HG02970 (cell line): ENCODE results near the gene NCR3LG1.

ENCODE experiments used
- ATAC-seq: cut with Tn5 transposase; IDR thresholded peaks from one replicate; pipeline ENCODE4 v1.9.1; 2021; ENCODE audit warnings: mild to moderate bottlenecking, moderate library complexity, moderate number of reproducible peaks; ENCODE audit not compliant: unreplicated experiment, low FRiP score

The NCR3LG1 gene

DNA sequence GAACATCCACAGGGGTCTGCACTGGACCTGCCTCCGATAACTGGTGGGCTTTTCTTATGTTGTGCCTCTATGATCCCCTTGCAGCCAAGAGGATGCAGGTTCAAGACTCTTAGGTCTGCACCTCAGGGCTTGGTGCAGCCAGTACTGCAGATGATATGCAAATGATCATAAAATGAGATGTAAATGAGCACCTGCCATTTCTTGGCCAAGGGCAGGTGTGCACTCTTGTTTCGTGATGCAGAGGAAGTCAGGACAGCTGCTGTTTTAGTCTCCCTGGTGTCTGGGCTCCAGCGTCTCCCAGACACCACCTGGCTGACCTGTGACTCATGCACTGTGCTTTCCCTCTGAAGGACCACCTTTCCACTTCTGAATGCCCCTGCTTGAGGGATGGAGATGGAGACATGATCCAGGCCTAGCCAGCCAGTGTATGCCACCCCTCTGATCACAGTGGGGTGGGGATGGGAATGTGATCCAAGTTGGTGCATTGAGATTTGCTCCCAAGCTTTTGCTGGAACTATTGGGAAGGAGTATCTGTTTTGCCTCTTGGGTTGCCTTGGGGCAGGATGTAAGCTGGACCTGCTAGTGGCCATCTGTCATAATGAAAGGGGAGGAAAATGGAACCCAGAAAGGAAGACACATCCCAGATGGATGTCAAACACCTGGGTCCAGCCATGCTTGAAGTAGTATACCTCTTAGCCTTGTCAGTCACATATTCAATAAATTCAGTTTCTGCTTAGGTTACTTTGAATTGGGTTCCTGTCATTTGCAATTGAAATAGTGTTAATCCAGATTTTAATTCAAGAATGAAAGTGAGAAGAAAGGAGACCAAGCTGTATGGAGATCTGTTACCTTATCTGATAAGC is 40.1 kb downstream of the NCR3LG1 start:
- no peak for ATAC-seq

DNA sequence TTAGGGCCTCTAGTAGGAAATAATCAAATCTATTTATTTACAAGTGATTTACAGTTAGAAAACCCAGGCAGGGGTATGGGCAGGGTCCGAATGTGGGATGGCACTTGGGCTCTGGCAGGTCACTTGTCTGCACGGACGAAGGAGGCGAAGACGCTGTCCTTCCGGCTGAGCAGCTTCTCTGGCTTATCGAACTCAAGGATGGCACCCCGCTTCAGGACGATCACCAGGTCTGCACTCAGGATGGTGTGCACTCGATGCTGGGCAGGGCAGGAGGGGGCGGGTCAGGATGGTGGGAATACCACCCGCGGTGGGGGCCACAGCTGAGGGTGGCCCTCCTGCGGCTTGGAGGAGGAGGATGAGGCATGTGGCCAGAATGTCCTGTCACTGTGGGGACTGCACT is 41.3 kb downstream of the NCR3LG1 start:
- ATAC-seq: no peak

DNA sequence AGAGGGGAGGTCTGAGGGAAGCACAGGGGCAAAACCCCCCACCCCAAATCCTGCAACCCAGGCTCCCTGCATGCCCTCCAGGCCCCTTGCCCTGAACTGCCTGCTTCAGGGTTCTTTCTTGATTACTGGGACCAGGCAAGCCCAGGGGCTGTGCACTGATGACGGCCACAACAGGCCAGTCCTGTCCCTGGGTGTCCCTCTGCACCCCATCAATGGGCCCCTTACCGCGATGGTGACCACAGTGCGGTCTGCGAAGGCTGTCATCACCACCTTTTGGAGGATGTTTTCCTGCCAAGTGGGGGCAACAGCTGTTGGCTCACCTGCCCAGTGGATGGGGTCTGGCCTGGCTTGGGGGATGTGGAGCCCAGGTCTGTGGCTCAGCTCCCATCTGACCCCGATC is 41.9 kb downstream of the NCR3LG1 start:
- no peak for ATAC-seq

DNA sequence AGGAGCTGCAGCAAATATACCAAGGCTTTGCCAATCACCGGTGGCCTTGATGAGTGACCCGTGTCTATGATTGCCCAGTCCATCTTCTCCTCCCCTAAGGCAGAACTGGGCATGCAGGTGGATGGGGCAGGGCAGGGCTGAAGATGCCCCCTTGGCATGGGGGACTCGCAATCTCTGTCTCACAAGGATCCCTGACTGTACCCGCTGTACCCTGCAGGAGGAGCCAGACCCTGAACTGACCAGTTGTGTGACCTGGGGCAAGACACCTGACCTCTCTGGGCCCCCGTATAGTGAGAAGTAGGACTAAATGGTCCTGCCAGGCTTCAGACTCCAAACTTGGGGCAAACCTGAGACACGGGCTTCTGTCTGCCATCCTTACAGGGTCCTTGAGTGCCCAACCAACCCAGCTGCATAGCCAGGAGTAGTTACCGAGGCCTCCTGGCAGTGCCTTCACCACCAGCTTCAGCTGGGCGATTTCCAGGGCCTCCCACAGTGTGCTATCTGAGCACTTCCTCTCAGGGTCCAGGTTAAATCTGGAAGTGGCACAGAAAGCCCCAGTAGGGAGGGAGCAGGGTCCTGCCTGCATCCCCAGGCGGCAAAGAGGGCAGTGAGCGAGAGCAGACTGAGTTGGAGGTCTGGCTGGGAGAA is 43.3 kb downstream of the NCR3LG1 start:
- no peak for ATAC-seq

DNA sequence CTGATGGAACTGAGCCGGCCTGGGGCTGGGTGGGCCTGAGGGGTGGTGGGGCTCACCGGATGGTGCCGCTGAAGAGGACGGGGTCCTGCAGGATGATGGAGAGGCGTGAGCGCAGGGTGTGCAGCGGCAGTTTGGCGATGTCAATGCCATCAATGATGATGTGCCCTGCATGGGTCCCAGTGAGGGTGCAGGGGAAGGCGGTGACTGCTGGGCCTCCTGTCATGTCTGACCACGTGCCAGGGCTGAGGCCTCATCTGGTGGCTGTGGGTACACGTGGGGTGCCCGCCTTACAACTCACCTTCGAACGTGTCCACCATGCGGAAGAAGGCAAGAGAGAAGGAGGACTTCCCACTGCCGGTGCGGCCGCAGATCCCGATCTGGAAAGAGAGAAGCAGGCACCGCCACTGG is 44.0 kb downstream of the NCR3LG1 start:
- ATAC-seq: no peak

DNA sequence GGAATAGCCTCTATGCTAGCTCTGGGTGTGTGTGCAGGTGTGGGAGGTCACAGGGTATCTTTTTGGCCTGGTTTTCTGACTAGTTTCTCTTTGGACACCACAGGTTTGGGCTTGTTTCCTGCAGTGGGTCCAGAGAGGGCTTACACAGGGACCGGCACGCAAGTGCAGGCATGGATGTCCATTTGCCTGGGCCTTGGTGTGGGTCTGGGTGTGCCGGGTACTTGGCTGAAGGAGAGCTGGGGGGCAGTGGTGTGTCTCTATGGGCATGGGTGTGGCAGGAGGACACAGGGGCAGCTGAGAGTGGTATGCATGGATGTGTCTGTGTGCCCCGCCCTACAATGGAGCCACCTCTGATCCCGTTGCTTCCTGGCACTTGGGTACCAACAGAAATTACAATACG is 44.4 kb downstream of the NCR3LG1 start:
- no peak for ATAC-seq

DNA sequence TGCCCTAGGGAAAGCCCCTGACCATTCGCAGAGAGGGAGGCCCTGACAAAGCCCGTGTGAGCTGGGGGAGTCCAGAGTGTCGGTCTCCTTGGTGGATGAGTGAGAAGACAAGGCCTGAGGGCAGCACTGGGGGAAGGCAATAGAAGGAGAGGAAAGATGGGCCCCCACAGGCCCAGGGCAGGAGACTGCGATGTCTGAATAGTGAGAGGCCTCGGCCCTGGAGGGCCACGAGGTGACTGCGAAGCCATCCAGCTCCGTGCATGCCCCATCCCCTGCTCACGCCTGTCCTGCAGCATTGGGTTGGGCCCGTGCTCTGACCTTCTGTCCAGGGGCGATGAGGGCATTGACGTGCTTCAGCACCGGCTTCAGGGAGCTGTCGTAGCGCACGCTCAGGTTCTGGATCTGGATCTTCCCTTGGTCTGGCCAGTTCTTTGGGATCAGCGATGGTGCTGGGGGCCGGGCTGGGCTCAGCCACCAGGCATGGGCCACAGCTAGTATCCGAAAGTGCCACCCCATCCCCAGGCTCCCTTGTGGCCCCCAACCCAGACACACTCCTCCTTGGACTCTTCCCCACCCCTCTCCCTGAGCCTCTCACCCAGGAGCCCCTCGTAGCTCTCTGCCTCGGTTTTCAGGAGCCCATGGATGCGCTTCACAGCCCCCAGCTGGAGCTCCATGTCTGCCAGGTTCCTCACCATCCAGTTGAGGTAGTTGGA is 45.2 kb downstream of the NCR3LG1 start:
- ATAC-seq: no peak

DNA sequence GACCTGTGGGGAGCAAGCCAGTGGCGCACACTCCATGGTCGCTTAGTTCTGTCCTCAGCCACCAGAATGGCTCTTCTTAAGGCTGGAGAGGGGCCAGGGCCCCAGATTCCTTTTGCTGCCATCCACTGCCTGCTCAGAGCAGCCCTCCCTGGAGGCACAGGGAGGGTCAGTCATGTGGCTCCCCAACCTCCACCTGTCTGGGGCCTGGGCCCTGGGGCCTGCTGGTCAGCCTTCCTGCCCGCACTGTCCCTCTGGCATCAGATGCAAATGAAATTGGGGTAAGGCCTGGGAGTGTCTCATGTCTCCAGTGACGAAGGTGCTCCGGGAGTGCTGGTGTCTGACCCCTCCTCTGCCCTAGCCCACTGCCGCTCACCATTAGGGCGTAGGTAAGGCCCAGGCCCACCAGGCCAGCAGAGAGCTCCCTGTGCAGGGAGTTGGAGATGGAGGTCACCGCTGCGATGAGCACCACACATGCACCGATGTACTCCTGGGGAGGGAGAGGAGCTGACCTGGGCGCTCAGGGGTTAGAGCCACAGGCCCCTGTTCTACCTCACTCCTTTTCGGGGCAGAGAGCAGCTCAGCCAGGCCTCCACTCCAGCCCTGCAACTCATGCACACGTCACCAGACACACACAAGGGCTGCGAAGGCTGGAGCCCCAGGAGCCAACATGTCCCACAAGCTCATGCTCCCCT is 45.9 kb downstream of the NCR3LG1 start:
- no peak for ATAC-seq

DNA sequence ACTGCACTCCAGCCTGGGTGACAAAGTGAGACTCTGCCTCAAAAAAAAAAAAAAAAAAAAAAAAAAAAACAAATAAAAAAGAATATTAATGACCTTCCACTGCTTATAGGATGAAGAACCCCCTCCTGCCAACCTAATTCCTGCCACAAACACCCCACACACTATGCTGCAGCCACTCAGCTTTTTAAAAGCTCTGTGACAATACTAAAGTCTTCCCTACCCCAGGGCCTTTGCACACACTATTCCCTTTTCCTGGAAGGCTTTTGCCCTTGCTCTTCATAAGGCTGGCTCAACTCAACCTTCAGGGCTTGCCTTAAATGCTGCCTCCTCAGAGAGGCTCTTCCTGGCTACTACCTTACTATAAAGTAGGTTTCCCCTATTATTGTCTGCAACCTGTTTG is 47.6 kb downstream of the NCR3LG1 start:
- ATAC-seq: no peak

DNA sequence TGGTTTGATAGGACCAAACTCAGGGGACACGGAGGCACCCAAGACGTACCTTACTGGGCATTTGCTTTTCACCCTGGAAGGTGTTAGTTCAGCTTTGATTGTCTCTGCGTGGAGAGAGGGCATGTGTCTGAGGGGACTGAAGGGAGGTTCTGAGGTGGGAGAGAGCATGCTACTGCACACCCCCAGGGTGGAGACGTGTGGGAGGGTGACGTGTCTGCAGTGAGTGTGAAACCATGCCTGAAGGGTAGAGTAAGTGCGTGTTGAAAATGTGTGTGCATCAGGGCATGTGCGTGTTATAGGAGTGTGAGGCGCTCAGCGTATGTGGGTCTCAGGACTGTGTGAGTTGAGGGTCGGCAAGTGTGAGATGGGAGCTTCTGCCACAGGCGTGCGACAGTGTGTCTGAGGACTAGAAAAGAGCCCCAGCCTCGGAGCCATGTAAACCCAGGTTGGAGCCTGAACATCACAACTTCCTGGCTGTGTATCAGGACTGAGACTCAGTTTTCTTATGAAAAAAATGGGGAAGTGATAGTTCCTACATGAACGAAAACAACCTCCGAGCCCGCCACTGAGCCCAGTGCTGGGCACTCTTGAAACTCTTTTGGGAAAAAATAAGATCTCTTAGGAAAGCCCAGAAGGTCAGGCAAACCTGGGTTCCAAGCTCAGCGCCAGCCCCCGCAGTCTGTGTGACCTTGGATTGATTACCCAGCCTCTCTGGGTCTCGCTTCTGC is 48.6 kb downstream of the NCR3LG1 start:
- ATAC-seq: no peak

DNA sequence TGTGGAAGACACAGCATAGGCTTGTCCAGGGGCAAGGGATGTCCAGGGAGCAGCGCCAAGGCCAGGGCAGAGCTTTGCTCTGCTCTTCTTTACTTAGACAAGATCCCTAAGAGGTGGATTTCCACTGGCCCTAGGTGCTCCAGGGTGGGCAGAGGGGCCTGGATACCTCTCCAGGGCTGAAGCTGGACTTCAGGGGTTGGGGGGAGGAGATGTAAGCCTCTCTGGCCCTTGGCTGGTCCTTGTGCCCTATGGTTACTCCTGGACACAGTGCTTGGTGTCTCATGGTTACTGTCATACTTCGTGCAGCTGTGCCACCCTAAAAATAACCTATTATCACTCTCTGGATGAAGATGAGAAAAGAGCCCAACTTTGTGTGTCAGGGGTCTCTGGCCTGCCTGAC is 49.7 kb downstream of the NCR3LG1 start:
- no peak for ATAC-seq

DNA sequence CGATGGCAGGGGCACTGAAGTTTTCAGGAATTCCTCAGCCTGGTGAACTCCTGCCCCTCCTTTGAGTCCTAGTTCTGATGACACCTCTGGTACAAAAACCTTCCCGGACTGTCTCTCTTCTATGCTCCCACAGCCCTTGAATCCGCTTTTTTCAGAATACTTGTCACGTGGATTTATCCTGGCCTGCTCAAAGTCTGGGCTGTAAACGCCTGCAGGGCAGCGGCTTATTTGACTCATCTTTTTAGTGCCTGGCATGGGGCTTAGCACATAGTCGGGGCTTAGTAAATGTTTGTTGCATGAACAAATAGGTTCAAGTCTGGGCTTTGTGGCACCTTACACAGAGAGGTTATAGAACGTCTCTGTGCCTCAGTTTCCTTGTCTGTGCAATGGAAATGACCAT is 50.2 kb downstream of the NCR3LG1 start:
- no peak for ATAC-seq

DNA sequence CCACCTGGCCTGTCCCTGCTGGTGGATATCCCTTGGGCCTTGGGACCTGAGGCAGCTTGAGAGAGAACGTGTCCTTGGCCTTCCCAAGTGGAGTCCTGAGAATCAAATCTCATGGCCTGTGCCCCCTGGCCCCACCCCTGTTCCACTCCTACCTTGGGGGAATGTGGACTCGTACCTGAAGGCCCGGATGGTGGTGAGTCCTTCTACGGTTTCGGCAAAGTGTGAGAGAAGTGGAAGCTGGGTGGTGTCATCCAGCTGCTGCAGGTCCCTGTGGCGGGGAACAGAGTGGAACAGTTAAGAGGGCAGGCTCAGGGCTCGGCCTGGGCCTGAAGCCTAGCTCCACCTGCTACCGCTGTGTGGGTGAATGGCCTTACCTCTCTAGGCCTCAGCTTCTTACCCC is 50.9 kb downstream of the NCR3LG1 start:
- no peak for ATAC-seq

DNA sequence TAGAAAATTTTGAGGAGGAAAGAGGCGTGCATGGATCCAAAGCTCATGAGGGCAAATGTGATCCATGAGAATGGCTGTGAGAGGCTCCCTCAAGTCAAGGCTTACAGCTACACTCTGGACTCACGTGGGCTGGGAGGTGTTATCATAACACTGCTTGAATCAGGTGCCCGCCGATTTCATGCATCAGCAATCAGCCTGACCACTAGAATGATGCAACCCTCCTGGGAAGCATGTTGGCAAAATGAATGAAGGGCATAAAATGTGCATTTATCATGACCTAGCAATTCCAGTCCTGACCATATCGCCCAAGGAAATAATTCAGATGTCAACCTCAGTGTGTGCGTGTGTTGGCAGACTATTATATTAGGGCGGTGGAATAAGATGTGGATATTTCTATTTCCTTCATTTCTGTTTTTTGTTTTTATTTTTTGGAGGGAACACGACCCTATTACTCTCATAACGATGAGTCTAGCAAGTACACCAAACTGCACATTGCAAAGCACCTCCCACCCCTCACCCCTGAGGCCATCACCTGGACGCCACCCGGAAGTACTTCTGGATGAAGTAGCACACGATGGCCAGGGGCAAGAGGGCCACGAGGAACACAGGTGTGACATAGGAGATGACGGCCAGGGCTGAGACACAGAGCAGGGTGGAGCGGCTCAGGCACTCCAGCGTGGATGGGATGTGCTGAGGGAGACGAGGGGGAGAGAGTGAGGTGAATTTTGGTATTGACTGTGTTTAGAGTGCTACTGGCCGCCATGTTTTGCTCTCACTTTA is 52.6 kb downstream of the NCR3LG1 start:
- ATAC-seq: no peak

DNA sequence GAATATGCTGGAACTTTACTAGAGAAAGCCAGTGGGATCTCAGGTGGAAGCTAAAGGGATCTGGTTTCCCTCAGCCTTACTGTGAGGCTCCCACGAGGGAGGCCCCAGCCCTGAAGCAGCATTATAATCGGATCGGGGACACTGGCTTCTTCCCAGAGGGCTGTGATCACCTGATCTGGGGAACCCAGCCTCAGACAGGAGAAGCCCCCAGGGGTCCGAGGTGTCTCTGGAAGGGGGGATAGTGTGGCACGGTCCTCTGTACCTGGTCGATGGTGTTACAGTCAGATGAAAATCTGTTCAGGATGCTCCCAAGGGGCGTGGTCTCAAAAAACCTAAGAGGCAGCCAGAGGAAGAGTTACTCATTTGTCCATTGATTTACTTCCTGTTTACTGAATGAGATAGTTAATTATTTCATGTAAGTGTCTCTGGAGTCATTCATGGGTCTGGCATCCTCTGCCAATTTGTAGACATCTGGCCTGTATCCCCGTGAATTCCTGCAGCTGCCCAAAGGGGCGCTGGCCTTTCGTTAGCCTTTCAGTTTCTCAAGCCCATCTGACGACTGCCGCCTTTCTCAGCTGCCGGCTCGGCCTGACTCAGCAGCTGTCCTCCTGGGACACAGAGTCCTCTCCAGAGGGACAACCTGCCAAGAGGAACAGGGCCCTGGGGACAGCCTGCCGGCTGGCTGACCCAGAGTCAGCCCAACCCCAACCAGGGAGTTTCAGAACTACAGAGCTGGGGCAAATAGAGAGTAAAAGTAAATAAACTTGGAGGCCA is 53.8 kb downstream of the NCR3LG1 start:
- no peak for ATAC-seq

DNA sequence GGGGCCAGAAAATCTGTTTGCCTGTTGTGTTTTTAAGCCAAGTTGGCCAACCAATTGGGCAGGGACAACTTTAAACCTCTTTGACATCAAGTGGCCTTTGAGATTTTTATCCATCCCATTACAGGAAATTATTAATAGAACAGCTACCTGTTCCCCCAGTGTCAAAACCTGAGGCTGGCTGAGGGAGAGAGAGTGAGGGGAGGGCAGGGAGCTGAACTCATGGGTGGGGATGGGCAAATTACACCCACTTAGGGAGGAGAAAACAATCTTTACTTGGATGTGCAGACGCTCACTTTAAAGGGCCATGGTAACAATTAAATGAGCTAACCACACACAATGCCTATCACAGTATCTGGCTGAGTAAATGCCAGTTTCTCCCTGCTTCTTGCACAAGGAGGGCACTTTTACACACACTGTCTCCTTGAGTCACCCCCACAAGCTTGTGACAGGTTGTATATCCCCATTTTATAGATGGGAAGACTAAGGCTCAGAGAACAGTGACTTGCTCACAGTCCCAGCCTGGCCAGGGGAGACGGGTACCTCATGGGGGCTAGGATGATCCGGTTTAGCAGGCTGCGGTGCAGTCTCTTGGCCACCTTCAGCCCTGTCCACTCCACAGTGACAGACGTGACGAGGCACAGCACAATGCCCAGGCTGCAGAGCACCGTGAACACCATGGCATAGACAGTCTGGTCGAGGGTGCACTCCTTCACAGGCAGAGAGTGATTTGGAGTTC is 54.6 kb downstream of the NCR3LG1 start:
- no peak for ATAC-seq

DNA sequence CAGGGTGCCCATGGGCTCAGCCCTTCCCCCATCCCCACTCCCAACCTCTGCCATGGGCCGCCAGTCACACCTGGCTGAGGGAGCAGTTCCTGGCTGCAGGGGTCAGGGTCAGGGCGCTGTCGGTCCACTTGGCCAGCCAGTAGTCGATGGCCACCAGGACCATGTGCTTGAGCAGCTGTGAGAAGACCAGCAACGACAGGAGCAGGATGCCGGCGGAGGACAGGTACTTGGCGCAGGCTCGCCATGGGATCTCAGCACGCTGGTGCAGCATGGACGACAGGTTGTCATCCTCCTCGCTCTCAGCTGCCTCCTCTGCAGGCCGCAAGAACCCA is 55.2 kb downstream of the NCR3LG1 start:
- ATAC-seq: no peak

DNA sequence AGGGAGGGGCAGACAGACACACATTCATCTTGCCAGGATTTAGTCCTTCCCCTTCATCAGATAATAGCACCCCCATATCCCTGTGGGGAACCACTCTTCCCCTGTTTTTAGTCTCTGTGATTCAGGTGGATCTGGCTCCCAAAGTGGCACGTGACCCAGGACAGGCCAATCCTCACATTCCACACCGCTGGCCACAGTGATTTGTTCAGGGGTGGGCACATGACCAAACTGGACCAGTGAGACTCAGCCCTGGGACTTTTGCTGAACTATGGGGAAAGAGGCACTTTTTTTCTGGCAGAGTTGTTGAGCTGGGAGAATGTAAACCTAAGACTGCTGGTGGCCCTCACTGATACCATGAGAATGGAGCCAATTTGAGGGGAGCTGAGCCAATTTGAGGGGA is 56.0 kb downstream of the NCR3LG1 start:
- no peak for ATAC-seq
